GM12878 (cell line): Measurements from ENCODE around the gene COL4A4. TPM values are rescaled to one million over a fixed set of nuclear protein-coding genes. Genes with fewer than 3 reads are reported as not detected.

Source experiments
- ATAC-seq: fragments of 200-7000 bp; cut with Tn5 transposase; 3 replicates; pipeline ENCODE4 v1.9.1; 2020; ENCODE audit warnings: mild to moderate bottlenecking, moderate library complexity
- BruUV-seq: library from RNA; stranded (reverse); fragments of 400-500 nt; replicated peaks from 2 replicates; lab custom pipeline; 2021; lab: Mats Ljungman, UMichigan
- CTCF ChIA-PET: fragments of 300-600 bp; sonication (Branson Sonifier 250); formaldehyde crosslinking; extraction: SDS; loops from one replicate; lab custom pipeline; 2021; ENCODE audit warnings: inconsistent platforms; lab: Yijun Ruan, JAX
- POLR2A ChIA-PET: fragments of 350-600 bp; formaldehyde crosslinking; extraction: SDS; loops from one replicate; lab custom pipeline; 2021; ENCODE audit warnings: inconsistent platforms; lab: Charles Lee
- RAD21 ChIA-PET: fragments of 300-600 bp; sonication (Branson Sonifier 250); formaldehyde crosslinking; loops from one replicate; lab custom pipeline; 2023; ENCODE audit warnings: antibody characterized with exemption; ENCODE audit not compliant: unreplicated experiment; lab: Charles Lee
- SMC1A ChIA-PET: fragments of 300-600 bp; sonication (Branson Sonifier 250); formaldehyde crosslinking; loops from one replicate; lab custom pipeline; 2023; ENCODE audit not compliant: unreplicated experiment, uncharacterized antibody; lab: Charles Lee
- DNase-seq: peaks from one replicate; pipeline ENCODE4 v3.0.0-alpha.2; 2011; ENCODE audit warnings: low read depth, low spot score
- FAIRE-seq: peaks from 3 replicates; lab custom pipeline; 2011; peaks lifted over from hg19 to GRCh38; lab: Jason Lieb, UNC
- H2AFZ ChIP-seq: 2 replicates; pipeline ENCODE4 v1.6.0; 2011; ENCODE audit warnings: low read depth, low read length, control low read depth; ENCODE audit not compliant: control insufficient read depth
- H3K27ac ChIP-seq: 2 replicates; pipeline ENCODE4 v1.5.1; 2011; ENCODE audit warnings: control low read depth; ENCODE audit not compliant: control insufficient read depth, insufficient read depth
- H3K27me3 ChIP-seq, 2 experiments: replicated peaks in 1 of 2; 2 replicates each; pipeline versions ENCODE4 v1.6.0 to v1.6.1; 2011; ENCODE audit warnings: low read length in 1 of 2; ENCODE audit not compliant: control insufficient read depth in 2 of 2, insufficient read depth in 2 of 2
- H3K36me3 ChIP-seq, 2 experiments: 2 replicates each; pipeline ENCODE4 v1.5.1; 2011; ENCODE audit warnings: low read length in 1 of 2; ENCODE audit not compliant: control insufficient read depth in 2 of 2, insufficient read depth in 2 of 2
- H3K4me1 ChIP-seq: 2 replicates; pipeline ENCODE4 v1.6.1; 2011; ENCODE audit warnings: mild to moderate bottlenecking, low read length, moderate library complexity, mixed read lengths; ENCODE audit not compliant: control insufficient read depth, insufficient read depth
- H3K4me2 ChIP-seq: 2 replicates; pipeline ENCODE4 v1.6.0; 2011; ENCODE audit warnings: control low read depth; ENCODE audit not compliant: control insufficient read depth, insufficient read depth
- H3K4me3 ChIP-seq: fragments of 200-600 bp; sonication (generic); 2 replicates; pipeline ENCODE4 v1.5.1; 2016
- H3K79me2 ChIP-seq: 2 replicates; pipeline ENCODE4 v1.6.0; 2011; ENCODE audit warnings: low read length; ENCODE audit not compliant: control insufficient read depth, insufficient read depth
- H3K9ac ChIP-seq: 2 replicates; pipeline ENCODE4 v1.8.0; 2011; ENCODE audit warnings: low read length, control low read depth, mixed read lengths; ENCODE audit not compliant: control insufficient read depth, insufficient read depth
- H3K9me3 ChIP-seq: replicated peaks from 3 replicates; pipeline ENCODE4 v1.5.1; 2011; ENCODE audit warnings: mild to moderate bottlenecking, low read length; ENCODE audit not compliant: control insufficient read depth, insufficient read depth
- H4K20me1 ChIP-seq: 2 replicates; pipeline ENCODE4 v1.6.0; 2011; ENCODE audit not compliant: control insufficient read depth, insufficient read depth
- BCL3 ChIP-seq: IDR thresholded peaks from 2 replicates; pipeline ENCODE4 v1.6.1; 2011; ENCODE audit warnings: borderline replicate concordance, low read depth, mild to moderate bottlenecking, moderate library complexity, low read length; ENCODE audit not compliant: insufficient read depth, poor library complexity, severe bottlenecking
- CBFB ChIP-seq: IDR thresholded peaks from 2 replicates; pipeline ENCODE4 v1.6.1; 2016; ENCODE audit warnings: antibody characterized with exemption, low read depth
- CHD1 ChIP-seq: IDR thresholded peaks from 2 replicates; pipeline ENCODE4 v1.6.1; 2012; ENCODE audit warnings: low read depth, low read length, improper control_type of control experiment
- CREB1 ChIP-seq: IDR thresholded peaks from 2 replicates; pipeline ENCODE4 v1.6.1; 2012; ENCODE audit warnings: low read depth, mild to moderate bottlenecking, inconsistent platforms
- GABPA ChIP-seq: IDR thresholded peaks from 2 replicates; pipeline ENCODE4 v1.6.1; 2014; ENCODE audit warnings: antibody characterized with exemption, low read depth, mild to moderate bottlenecking, inconsistent platforms
- KDM1A ChIP-seq: fragments of 200-600 bp; sonication (generic); IDR thresholded peaks from 2 replicates; pipeline ENCODE4 v1.6.1; 2016; ENCODE audit warnings: borderline replicate concordance
- MTA2 ChIP-seq: fragments of 450-650 bp; IDR thresholded peaks from 2 replicates; pipeline ENCODE4 v1.6.1; 2016; ENCODE audit warnings: low read depth, mild to moderate bottlenecking, moderate library complexity
- PAX5 ChIP-seq: IDR thresholded peaks from 2 replicates; pipeline ENCODE4 v1.6.1; 2011; ENCODE audit warnings: low read depth, low read length, borderline replicate concordance
- RB1 ChIP-seq: fragments of 450-650 bp; formaldehyde crosslinking; IDR thresholded peaks from 2 replicates; pipeline ENCODE4 v1.6.1; 2017; ENCODE audit warnings: mild to moderate bottlenecking, borderline replicate concordance
- RCOR1 ChIP-seq: conservative IDR thresholded peaks from 2 replicates; pipeline ENCODE4 v1.6.1; 2012; ENCODE audit warnings: low read depth, low read length, improper control_type of control experiment
- SMAD1 ChIP-seq: fragments of 450-650 bp; IDR thresholded peaks from 2 replicates; pipeline ENCODE4 v1.6.1; 2018; ENCODE audit warnings: mild to moderate bottlenecking, low read depth; ENCODE audit not compliant: partially characterized antibody
- SREBF1 ChIP-seq: IDR thresholded peaks from 2 replicates; pipeline ENCODE4 v1.6.1; 2012; ENCODE audit warnings: mild to moderate bottlenecking, low read length
- SRF ChIP-seq, 2 experiments: IDR thresholded peaks; 2 replicates each; pipeline ENCODE4 v1.6.1; 2011; ENCODE audit warnings: low read depth in 2 of 2, low read length in 2 of 2, mild to moderate bottlenecking in 1 of 2, moderate library complexity in 1 of 2
- TAF1 ChIP-seq: IDR thresholded peaks from 2 replicates; pipeline ENCODE4 v1.6.1; 2011; ENCODE audit warnings: mild to moderate bottlenecking, low read depth, low read length, borderline replicate concordance
- TCF3 ChIP-seq: IDR thresholded peaks from 2 replicates; pipeline ENCODE4 v1.6.1; 2012; ENCODE audit warnings: low read depth, mild to moderate bottlenecking, low read length, borderline replicate concordance; ENCODE audit not compliant: insufficient read depth
- ZBTB40 ChIP-seq: fragments of 450-650 bp; IDR thresholded peaks from 2 replicates; pipeline ENCODE4 v1.6.1; 2016; ENCODE audit warnings: mild to moderate bottlenecking, moderate library complexity, borderline replicate concordance
- WGBS: methylation state at CpG from one replicate; pipeline ENCODE4 v1.1.6; 2016; ENCODE audit warnings: low lambda C conversion rate; ENCODE audit not compliant: insufficient replicate concordance, insufficient coverage; ENCODE audit errors: missing lambda C conversion rate; 5-methylcytosine and 5-hydroxymethylcytosine counted together
- in situ Hi-C: fragments of 300-500 bp; cut with MboI; formaldehyde crosslinking; loops from 9 replicates; pipeline ENCODE4 v1.14.3; 2018; ENCODE audit warnings: mixed read lengths
- intact Hi-C: fragments of 100-400 bp; cut with micrococcal nuclease; formaldehyde crosslinking; loops from one replicate; pipeline ENCODE4 v1.14.2; 2022; ENCODE audit not compliant: unreplicated experiment
- polyA plus RNA-seq, 11 experiments: library from polyadenylated mRNA; depleted of rRNA in 4 of 11; unstranded in 6 of 11; stranded (reverse) in 5 of 11; fragments of >200 nt; fragmentation: Nextera tagmentation in 4 of 11; fragmentation: Illumina TruSeq in 1 of 11; extraction: Ambion mirVana in 4 of 11; extraction: Trizol in 1 of 11; gene quantifications; 1 replicate in 1 of 11; 2 replicates in 10 of 11; pipeline versions ENCODE4 v1.2.1 to v1.2.3, GENCODE V29; 2011 to 2016; ENCODE audit warnings: inconsistent platforms in 2 of 11, missing spikeins in 2 of 11, low read depth in 1 of 11
- total RNA-seq, 4 experiments: library from RNA; depleted of rRNA in 3 of 4; stranded (reverse); fragments of >200 nt in 3 of 4; fragmentation: Illumina TruSeq in 1 of 4; extraction: Trizol in 1 of 4; gene quantifications; 2 replicates each; pipeline versions ENCODE4 v1.2.1 to v1.2.3, GENCODE V29; 2013 to 2021

The COL4A4 gene
- total and polyA plus RNA-seq, 10 of the 15 experiments (the other 5 are each of a cell fraction or from before 2014, with no cell fraction given): 0.19 to 4.0 (median 2.1) TPM

- no peak for ATAC-seq
- Histone ChIP-seq H3K27me3 (no peaks in the 10 kb centered on the region), H3K9me3 (no peaks in the 10 kb centered on the region), H3K4me3 (no peak overlapping the region), H3K9ac (no peak overlapping the region), H3K27ac (no peak overlapping the region), H3K4me1 (no peaks in the 10 kb centered on the region), H3K4me2 (no peak overlapping the region), H3K79me2 (no peaks in the 10 kb centered on the region), H4K20me1 (no peaks in the 10 kb centered on the region), H2AFZ (no peak overlapping the region), H3K36me3 (no peaks in the 10 kb centered on the region; a peak in 1 of 4 replicates)
- ChIA-PET POLR2A (no interaction called here), CTCF (no interaction called here), RAD21 (no interaction called here), SMC1A (no interaction called here)
- DNase-seq: no peak
- over 99% methylated on average over 16 of the region's 16 CpGs for WGBS
- no peak for FAIRE-seq
- in situ Hi-C loops (no loop called here), intact Hi-C loops (no loop called here)
- no TSS peak for BruUV-seq
- TF ChIP-seq CHD1 (no peak), GABPA (no peak), TCF3 (no peak), TAF1 (no peak), RB1 (no peak), PAX5 (no peak), CREB1 (no peak), MTA2 (no peak), BCL3 (no peak), ZBTB40 (no peak), CBFB (no peak), SMAD1 (no peak), KDM1A (no peak), SRF (IDR thresholded peaks at IDR 0.05; ENCODE audit: low read depth in 2 of 2, low read length in 2 of 2) (no peak), RCOR1 (no peak), SREBF1 (no peak)
Measured at GRCh38 chr2:227006189-227006897, 157.7 kb downstream of the COL4A4 start.
